Stimulated activated CD8-positive, alpha-beta memory T cell treated with anti-CD3 and anti-CD28 coated beads, Interleukin-7, amount 100 ng/mL, for 4 hours (primary cell): ENCODE results near the gene NFYC.

Experiments
- DNase-seq, 2 donors: peaks; one replicate each; pipeline ENCODE4 v3.0.0-alpha.2; 2020; ENCODE audit warnings: low read depth in 2 of 2

NFYC gene

DNA sequence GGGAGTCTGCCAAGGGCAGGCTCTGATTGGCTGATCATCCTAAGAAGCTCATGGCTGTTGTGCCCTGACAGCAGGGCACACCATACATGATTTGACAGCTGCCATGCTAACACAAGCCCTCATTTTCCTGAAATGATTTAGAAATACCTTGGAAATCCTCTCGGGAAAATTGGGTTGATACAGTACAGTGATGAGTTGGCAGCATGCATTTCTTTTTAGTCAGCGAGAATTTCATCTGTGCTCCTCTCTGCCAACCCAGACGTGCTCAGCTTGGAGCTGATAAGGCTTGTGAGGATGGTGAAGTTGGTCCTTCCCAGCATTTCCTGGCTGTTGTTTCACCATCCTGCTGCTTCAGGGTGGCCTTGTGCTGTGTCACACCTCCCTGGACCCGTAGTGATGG, 69.5 kb downstream of the NFYC start:
- no peak for DNase-seq

DNA sequence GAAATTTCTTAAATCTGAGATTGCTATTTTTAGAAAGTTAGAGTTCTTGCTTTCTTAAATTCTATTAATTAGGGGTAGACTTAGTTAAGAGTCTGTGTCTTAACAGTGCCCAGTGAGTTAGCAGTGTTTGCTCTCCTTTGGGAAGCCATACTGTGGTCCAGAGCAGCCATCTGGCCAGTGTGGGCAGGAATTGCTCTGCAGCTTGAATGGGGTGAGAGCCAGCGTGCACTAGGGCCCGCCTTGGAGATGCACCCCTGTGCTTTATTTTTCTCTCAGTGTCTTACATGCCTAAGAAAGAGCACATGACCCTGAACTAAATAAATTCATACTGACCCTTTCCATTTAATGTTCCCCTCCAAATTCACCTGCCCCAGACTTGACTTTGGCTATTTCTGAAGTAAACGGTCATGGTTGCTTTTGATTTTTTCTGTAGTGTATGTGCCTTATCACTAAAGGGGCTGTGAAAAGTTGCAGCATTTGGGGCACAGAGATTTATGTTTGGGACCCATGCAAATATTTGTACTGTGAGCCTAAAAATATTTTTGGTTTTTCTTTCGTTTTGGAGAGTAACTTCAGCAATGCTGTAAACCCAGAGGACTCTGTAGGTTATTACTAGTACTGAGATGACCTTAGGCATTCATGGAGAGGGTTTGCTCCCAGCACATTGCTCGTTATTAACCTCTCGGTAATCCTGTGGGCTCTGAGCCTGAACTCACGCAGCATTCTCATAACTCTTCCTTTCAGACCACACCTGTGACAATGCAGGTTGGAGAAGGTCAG, 70.8 kb downstream of the NFYC start:
- DNase-seq = no peak

DNA sequence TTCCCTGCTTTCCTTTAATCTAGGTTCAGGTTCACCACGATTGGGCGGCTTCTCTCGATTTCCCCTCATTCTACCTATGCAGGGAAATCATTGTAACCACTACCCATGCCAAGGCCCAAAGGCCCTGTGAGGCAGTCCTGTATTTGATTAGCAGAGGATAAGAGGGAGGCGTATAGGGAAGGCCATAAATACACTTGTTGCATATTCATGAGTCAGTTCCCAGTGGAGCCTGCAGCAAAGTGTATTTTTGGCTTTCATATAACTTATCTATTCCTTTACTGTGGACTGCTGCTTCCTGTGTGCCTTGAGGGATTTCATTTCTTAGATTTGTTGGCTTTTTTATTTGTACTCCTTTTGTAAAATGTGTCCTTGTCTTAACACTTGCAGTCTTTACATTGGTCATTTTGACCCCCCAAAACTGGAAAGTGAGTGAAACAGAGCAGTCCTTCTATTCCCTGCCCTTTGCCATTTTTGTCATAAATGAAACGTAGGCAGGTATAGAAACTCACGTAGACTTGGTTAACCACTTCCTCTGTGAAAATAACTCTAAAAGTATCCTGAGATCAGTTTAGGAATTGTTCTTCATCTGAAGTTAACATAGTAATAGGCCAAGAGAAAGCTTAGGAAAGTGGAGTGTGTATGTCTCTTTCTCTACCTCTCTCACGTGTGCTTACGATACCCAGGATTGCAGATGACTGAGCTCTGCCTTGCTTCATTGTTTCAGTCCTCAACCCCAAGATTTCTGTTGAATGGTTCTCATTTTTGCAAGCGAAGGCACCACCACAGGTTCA, 72.4 kb downstream of the NFYC start:
- no peak for DNase-seq

DNA sequence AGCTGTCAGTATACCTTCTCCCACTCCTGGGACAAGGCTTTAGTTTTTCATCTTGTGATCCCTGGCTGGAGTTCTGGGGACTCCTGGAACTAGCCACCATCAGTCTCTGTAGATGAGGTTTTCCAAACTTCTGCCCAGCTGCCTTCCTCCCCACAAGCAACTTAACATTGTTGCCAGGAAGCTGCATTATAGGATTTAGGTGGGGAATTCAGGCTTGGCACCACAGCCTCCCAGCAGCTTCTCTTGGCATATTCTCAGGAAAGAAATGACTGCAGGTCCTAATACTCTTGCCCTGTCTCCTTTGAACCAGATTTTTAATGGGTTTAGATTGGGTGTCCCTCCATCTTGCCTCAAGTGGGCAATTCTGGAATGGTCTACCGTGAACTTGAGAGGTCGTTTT, 73.5 kb downstream of the NFYC start:
- DNase-seq = no peak

DNA sequence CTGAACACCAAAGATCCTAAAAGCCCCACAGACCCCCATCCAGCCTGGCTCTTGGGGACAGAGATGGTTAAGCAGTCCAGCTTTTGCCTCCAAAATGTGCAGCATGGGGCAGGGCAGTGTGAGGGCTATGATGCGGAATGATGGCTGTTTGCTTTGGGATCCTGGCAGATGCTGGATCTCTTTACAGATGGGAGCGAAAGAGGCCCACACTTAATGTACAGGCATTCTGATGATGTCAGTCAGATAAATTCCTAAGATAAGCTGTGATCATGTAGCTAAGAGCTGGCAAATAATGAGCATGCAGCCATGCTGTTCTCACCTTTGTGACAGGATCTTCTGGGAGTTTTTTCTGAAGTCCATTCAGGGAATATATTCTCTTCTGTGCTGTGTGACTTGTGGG, 74.5 kb downstream of the NFYC start:
- DNase-seq = no peak

DNA sequence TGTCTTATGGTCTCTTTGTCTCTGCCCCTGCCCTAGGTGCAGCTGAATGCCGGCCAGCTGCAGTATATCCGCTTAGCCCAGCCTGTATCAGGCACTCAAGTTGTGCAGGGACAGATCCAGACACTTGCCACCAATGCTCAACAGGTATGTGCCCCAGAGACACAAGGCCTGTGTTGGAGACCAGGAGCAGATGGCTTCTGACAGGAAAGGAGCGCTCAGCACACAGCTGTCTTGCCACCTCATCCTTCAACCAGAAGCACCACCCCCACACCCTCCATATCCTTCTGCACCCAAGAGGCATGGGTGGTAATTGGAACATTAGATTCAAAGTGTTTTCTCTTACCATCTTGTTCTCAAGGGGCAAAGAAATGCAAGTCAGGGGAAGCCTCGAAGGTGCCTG, 75.1 kb downstream of the NFYC start:
- no peak for DNase-seq

DNA sequence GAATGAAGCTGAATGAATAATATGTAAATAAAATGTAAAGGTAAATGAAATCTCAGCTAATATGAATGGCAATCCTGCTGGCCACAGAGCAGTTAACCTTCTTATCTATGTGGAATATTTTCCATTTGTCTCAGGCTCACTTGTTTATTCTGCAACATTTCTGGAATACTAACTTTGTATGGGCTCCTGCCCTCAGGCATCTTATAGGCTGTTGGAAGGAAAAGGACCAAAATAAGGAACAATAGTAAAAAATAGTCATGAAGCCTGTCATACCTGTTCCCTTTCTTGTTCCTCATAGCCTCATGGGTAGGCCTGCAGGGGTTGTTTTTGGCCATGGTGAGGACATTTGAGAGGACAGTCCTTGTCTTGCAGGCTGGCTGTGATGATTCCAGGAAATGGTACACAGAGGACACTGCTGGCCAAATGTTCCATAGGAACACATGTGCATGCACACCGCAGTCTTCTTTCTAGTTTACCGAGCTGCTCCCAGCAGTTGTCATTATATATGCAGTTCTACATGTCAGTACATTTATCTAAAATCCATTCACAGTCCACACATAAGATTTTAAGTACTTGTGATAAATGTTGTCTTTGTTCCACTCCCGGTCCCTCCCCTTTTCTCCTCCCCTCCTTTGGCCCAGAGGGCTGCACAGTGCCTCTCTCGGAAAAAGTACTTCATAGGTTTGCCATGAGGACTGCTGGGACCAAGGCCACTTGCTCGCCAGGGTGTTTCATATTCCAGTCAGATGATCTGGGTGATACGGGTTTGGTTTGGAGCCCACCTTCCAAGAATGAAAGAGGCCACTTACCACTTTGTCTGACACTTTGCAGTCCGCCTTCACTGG, 76.9 kb downstream of the NFYC start:
- no peak for DNase-seq

DNA sequence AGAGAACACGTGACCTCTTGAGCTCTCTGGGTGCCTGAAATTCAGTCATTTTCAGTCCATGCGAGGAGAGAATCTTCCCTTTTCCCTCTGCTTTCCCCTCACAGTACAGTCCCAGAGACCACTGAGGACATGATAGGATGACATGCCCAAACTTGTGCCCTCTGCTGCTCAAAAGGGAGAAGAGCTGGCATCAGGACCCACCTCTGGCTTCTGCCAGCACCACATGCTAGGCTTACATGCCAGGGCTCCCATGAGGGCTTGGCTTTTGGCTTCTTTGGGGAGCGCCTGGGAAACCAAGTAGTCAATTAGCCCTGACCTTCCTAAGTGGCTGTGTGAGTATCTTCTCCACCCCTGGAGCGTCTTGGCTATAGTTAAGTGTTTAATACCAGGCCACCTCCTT, 78.3 kb downstream of the NFYC start:
- no peak for DNase-seq

DNA sequence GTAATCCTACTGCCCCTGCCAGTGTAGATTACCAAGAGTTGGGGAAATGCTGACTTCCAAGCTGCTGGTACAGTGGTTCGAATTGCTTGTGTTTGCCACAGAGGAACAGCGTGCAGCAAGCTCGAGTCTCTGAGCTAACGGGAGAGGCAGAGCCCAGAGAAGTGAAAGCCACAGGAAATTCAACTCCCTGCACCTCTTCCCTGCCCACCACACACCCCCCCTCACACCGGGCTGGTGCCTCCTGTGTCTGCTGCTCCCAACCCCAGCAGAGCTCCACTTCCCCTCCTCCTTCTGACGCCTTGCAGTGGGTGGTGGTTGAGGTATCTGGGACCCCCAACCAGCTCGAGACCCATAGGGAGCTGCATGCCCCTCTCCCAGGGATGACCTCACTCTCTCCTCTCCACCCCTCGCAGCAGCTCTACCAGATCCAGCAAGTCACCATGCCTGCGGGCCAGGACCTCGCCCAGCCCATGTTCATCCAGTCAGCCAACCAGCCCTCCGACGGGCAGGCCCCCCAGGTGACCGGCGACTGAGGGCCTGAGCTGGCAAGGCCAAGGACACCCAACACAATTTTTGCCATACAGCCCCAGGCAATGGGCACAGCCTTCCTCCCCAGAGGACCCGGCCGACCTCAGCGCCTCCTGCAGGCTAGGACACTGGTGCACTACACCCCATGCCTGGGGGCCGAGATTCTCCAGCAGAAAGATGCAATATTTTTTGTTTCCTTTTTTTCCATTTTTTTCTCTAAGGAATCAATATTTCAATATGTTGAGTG, 79.0 kb downstream of the NFYC start:
- no peak for DNase-seq

DNA sequence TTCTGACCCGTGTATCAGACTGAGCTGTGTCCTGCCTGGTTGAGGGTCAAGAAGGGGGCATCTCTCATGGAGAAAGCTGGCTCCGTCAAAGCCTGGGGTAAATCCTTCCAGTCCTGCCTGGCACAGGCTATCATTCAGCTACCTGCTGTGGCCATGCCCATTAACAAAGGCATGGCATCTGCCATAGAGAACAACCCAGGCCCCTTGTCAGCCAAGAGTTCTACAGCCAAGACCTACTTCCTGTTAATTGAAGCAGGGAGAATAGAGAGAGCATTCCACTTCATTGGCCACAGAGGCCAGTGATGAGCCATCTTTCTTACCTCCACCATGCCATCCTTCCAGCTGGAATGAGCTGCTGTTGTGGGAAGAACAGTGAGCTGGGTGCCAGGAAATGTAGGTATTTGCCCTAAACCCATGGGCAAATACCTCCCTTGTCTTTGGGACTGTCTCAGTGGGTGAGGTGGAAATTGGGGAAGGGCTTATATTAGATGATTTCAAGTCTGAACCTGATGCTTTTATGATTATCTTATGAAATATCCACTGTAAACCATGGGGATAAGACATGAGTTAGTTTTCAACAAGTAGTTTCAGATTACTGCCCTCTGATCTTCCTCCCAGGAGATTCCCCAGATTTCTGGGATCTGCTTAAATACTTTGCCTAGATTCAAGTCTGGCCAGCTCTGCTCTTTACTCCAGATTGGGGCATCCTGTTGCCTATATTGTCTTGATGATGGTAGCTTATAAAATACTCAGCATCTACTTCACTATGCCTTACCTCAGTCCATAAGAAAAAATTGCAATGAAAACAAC, 80.8 kb downstream of the NFYC start:
- DNase-seq = no peak

DNA sequence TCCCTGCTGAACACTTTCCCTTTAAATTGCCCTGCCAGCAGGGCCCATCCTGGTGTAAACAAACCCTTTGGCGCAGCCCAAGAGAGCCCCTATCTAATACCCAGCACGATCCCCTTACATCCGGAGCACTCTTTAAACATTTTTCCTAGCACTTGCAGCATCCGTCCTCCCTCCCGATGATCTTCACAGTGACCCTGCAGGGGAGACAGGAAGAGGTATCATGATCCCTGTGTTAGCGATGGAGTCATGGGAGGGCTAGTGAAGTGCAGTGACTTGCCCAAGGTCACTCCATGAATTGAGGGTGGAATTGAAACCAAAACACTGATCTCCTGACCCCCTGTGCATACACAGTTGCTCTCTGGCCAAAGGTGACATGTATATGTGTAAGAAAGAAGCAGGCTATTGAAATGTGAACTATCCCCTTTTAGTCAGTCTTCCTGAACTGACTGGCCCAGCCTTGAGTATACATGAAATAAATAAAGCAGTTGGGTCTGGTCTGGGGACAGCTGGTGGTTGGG, 82.3 kb downstream of the NFYC start:
- DNase-seq = no peak

DNA sequence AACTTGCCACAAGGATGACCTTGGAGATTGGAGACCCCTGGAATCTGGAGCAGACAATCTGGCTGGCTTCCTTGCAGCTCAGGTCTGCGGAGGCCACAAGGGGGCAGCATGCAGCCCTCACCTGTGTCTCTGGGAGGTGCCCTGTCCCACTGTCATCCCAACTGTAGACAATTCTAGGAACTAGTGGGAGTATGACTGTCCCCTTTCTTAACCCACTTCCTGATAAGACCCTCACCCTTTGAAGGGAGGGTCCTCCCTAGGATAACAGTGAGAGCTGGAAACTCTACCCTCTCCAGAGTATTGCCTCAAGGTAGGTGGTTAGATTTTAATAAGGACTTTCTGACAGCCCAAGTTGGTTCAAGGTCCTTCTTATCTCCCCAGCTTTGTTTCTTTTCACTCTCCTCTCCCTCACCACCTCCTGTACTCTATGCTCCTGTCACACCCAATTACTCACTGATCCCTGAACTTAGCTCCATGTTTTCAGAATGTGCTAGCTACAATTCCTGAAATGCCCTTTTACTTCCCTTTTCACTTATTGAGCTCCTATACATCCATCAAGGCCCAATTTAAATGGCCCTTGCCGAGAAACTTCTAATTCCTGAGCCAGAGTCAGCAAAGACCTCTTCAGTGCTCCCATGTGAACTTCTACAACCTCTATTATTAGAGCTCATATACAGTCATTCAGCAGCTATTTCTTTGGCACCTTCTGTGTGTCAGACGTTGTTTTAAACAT, 82.9 kb downstream of the NFYC start:
- peak; percentile 43 to 48 for DNase-seq

DNA sequence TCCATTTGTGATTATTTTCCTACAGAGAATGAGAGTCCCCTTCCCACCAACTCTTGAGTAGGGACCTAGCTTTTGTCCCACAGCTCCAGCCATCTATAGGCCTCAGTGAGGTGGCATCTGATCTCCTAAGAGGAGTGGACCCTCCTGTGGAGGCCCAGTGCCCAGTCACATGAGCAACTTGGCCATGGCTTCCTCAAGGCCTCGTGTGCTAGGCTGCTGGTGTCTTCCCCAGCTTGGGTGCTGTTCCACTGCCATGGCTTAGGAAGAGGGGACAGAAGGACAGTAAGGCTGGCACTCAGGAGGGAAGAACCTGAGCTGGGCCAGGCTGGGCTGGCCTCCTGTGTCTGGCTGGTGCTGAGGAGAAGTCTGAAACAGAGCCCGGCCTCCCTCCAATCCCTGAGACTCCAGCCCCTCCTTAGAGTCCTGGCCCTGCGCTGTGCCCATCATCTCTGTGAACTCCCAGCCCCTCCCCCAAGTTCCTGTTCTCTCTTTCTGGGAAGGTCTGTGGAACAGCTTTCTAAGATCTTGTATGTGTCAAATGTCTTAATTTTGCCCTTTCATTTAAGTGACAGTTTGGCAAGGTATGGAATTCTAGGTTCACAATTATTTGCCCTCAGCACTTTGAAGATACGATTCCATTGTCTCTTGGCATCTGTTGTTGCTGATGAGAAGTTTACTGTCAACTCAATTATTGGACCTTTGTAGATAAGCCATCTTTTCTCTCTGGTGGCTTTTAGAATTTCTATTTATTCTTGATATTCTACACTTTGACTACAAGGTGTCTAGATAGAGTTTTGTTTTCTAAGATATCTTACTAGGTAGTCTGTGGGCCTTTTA, 85.0 kb downstream of the NFYC start:
- DNase-seq = no peak

DNA sequence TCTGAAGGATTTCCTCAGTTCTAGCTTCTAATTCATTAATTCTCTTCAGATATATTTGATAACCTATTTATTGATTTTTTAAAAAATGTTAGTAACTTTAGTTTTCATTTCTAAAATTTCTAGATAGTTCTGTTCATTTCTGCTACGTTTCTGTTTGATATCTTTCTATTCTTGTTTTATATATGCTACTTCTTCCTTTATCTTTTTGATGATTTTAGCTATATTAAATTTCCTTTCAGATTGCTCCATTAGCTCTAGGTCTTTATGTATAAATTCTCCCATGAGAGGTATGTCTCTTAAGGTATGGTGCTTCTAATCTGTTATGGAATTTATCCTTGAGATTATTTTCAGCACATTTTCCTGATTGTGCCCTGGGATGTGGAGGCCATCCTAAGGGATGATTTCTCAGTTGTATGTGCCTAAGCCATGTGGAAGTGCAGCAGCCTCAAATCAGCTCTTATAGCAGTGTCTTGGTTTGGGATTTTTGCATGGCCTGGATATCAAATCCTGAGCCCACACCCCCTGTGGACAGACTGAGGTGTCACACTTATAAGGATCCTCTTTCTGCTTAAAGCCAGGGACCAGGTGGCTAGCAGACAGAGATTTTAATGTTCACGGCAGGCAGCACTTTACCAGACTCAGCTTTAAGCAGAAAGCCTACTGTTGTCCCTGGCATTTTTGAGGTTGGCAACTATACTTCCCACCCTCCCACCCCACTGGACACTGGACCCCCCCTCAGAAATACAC, 85.9 kb downstream of the NFYC start:
- no peak for DNase-seq

DNA sequence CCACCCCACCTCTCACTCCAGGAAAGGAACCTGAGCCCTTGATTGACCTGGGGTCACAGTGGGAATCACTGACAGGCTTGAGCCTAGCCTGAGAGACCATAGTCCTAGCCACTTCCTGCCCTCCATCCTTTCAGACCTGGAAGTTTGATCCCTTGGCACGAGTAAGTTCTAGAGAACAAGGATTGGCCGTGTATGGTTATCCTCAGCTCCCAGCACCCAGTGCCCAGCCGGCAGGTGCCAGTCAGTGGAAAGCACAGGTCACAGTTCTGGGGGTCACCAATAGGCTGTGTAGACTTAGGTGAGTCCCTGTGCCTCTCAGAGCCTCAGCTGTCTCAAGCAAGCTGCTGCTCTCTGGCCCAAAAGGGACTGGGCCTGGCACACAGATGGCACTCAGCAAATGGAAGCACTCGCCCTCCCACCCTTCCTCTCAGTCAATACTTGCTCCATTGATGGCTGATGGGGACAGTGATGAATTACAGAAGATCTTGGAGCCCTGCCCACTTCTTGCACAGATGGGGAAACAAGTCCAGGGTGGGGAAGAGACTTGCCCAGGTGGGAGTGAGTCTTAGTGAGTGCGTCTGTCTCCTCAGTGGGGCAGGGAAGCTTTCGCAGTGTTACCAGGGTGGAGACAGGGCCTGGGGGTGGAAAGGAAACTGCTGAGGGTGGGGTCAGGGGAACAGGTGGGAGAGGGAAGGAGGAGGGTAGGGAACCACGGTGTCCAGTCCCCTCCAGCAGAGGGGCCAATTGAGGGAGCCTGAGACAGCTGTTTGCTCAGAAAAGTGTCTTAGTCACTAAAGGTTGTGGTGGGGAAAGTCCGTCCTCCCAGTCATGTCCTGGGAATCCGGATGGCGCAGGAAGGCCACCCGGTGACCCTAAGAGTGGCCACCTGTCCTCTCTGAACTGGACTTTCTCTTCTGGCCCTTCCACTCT, 89.4 kb downstream of the NFYC start:
- DNase-seq = no peak

DNA sequence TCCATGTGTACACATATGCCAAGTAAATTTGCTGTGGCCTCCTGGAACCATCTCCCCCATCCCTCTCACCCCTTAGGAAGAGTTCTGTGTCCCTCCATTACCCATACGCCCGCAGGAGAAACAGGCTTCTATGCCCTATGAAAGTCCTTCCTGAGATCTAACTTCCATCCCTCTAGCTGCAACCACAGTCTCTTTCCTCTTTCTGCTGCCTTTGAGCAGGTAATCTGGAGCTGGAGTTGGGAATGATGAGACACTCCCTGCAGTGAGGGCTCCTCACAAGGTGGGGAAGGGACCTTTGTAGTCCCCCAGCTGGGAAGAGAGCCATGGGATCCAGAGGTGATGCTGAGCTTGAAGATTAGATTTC, 90.1 kb downstream of the NFYC start:
- no peak for DNase-seq

DNA sequence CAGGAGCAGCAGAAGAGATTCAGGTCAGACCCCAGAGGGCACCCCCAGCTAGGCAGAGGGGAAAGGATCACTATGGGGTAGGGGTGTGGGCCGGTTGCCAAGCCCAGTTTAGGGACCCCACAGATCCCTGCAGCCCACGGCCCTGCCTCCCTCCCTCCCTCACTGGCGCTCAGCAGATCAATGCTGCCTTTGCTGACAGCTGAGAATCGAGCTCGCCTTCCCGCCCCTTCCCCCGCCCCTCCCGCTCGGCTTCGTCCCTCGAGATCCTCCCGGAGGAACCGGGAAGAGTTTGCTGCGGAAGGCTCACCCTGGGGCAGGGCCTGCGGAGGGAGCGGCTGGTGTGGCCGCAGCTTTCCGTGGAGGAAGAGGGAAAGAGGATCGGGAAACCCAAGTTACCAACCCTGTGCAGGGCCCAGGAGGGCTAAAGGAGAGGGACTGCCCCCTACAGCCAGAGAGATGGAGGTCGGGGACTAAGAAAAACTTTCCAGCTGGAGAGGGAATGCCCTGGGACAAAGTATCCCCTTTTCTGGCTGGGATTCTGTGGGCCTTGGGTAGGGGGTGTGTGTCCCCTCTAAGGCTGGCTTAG, 91.0 kb downstream of the NFYC start:
- no peak for DNase-seq
